GM21619 (cell line): ENCODE measurements around the gene TMPRSS15.

Experiments
- ATAC-seq: cut with Tn5 transposase; IDR thresholded peaks from one replicate; pipeline ENCODE4 v1.9.1; 2021; ENCODE audit not compliant: unreplicated experiment

Gene TMPRSS15

DNA sequence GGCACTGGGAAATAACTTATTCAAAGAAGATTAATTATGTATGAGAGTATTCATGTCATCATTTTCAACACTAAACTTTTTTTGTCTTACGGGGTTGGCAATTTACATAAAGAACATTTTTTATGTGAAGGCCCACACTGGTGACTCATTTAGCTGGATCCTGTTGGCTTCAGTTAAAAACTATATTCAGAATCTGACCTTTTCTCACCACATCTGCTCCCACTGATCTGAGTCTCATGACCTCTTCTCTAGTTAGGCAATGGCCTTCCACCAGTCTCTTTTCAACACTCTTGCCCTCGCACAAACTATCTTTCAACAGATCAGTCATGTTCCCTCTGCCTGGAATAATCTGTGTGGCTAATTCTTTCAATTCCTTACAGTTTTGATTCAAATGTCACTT, 53.4 kb downstream of the TMPRSS15 start:
- no peak for ATAC-seq

DNA sequence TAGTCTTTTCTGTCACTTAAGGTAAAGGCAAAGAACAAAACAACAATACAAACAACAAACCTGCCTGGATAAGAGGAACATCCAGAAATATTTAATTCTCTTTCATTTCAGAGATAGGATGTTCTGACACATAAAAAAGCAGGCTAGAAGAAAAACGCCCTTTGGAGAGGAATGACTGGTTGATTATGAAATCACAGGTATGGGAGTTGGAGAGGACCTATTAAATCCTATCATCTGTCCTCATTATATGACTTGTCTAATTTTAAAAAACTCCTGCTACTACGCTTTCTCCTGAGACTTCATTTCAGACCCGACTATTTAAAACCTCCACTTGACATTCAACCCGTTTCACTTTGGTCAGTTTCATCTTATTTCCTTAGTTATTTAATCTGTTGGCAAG, 54.1 kb downstream of the TMPRSS15 start:
- no peak for ATAC-seq

DNA sequence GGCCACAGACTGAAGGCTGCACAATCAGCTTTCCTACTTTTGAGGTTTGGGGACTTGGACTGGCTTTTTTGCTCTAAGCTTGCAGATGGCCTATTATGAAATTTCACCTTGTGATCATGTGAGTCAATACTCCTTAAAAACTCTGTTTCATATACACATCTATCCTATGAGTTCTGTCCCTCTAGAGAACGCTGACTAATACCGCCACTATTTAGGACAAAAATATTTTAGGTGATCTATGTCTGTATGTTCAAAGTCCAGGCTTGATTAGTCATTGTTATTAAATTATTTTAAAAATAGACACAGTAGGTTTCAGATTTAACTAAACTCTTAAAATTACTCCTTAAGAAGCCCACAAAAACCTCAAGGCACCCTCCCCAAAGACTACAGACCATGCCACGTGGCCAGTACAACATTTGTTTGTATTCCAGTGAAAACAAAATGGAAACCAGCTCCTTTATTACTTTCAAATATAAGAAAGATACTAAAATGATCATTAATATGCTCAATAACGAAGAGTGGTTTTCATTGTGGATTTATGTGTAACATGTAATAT, 63.1 kb downstream of the TMPRSS15 start:
- ATAC-seq, result no peak

DNA sequence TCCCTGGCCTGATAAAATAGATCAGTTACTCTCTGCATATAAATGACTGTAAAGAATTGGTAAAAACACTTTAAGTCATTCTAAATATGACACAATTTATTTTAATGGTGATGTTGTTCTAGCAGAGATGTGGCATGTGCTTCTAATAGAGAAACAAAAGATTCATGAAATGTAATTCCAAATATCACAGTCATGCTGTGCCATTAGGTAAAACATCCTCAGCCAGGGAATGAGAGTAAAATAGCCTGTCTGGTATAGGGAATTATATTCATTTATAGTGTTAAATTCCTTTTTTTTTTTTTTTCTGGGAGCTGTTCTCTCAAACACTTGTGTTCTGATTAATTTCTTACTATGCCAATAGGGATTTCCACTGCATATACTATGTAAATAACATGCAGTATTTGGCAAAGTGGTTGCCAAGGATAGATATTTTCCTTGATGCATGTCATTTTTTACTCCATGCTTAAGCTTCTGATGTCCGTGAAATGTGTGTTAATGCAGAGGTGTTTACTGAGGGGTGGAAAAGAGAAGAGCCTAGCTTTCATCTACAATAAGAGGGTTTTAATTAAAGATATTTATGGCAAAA, 67.8 kb downstream of the TMPRSS15 start:
- ATAC-seq, result no peak

DNA sequence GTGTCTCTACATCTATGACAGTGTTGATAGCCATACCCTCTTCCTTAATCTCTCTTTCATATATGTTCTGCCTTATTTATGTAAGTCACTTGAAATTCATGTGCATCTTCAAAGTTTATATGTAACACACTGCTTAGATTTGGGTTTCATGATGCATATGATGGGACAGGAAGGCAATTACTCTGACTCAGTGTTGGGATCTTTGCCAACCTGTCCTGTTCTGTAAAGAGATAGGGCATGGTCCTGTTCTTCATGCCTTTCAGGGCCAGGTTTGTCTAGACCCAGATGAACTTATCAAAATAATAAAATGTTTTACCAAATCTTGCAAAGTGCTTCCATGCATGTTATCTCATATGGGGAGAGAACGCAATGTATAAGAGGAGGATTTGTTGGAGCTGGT, 69.5 kb downstream of the TMPRSS15 start:
- ATAC-seq, result no peak

DNA sequence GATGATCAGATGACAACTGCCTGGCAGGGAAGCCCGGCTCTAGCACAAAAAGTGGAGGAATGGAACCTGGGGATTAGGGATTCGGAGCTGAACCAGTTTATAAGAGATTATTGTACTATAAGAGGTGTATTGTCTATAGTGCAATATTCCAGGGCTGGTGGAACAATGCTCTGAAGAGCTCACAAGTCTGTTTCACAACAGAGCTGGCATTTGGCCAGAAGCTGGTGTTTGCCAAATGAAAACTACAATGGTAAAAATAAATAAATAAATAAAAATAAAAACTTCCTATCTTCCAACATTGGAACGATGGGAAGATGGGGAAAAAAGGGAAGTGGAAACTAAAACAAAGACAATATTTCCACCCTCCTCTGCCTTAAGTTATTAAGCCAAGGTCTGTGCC, 85.4 kb downstream of the TMPRSS15 start:
- ATAC-seq, result no peak

DNA sequence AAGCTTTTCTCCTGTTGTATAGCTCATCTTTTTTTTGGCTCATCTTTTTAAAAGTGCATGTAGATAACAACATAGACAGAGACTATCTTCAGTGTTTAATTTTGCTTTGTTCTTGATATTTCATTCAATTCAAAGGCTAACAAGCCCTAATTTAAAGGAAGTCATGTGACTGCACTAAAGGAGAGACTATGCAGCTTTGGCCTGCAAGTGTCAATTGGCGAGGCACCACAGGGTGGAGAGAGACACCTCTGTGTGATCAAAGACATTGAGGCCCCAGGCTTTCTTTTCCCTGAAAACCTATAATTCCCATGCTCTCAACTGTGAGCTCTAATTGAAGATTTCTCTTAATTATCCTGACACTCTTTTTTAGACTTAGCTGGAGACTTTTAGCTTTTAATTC, 105.4 kb downstream of the TMPRSS15 start:
- ATAC-seq, result no peak

DNA sequence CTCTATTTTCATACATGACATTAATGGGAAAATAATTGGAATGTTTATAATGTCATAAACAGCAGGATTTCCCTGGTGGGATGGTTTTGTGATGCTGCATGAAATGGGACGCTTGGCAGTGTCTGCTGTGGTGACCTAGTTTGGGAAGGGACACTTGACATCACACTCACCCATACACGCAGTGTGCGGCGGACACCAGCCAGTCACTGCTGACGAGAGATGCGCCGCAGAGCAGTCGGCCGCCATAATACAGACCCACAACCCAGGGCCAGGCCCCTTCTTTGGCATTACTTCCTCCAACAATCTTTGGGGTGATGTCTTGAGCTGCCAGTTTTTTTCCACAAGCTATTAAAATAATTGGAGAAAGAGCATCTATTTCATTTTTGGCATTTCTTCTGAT, 109.5 kb downstream of the TMPRSS15 start:
- no peak for ATAC-seq

DNA sequence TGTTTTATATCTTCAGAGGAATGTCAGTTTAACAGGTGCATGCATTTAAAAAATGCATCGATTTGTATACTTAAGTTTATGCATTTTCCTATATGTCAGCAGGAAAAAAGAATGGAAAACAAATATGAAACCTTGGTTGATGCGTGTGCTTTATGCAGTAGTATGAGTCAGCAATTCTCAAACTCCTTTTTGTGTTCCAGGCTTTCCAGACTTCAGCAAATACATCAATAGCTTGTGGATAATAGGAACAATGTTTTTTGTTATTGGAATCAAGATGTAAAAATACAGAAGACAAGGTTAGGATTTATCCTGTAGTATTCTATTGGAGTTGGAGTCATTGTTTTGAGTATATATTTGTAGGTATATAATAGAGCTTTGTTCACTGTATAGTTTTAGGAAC, 113.7 kb downstream of the TMPRSS15 start:
- no peak for ATAC-seq

DNA sequence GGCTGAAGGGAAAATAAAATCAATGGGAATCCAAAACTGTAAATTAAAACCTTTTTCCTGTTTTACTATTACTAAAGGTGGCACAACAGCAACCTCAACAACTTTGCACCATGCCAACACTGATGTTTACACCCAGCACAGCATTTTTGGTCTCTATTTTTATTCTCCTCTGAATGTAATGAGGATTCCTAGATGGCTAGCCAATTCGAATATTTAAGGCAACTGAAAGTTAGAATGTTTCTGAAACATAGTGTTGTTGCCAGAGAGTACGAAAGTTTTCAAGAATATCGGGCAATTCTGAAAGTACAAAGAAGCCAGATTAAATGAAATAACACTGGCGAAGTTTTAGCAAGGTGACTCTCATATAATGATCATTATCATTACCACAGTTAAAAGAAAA, 118.2 kb downstream of the TMPRSS15 start:
- ATAC-seq, result no peak

DNA sequence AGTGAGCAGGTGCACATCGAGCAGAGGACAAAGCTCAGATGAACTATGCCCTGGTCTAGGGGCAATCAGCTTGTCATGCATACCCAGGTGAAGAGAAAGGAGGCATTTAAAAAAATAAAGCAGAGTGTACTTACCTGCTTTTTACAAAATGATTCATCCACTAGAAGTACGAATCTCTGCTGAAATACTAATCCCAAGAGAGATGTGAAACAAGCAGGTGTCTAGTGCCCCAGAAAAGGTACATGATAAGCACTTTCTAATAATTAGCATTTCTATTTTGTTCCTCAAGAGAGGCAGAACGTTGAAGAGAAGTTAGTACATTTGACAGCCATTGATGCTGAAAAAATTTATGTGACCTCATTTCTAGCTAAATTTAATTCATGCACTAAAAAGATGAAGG, 127.8 kb downstream of the TMPRSS15 start:
- no peak for ATAC-seq

DNA sequence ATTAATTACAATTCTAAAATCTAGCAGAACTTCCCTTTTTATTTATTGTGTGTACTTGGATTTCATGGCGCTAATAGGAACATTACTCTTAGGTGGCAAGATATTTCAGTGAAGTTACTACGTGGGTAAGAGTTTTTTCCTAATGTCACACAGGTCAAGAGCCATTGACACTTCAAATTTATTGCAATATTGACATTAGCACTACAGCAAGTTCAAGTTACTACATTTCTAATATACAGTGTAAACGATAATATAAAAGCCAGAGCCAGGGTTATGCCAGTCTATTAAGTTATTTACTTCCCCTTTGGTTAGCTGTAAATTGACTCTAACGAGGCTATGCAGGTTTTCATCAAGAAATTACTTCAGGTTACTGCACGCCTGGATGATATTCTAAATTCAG, 129.2 kb downstream of the TMPRSS15 start:
- ATAC-seq, result no peak

DNA sequence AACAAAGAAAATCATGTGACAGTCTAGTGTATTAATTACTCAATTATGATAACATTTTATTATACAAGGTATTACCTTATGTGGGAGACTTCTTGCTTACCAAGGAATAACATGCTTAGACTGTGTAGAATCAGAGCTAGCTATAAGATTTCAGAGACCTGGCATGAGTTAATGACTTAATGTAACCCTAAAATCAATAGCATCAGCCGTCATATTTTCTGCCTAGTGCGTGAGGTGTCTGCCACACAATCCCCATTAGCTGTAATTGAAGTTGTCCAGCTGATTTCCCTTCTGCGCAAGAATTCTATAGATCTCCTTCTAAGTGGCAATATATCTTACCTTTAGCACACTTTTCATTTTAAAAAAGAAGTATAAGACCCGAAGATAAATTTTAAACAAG, 130.2 kb downstream of the TMPRSS15 start:
- no peak for ATAC-seq

DNA sequence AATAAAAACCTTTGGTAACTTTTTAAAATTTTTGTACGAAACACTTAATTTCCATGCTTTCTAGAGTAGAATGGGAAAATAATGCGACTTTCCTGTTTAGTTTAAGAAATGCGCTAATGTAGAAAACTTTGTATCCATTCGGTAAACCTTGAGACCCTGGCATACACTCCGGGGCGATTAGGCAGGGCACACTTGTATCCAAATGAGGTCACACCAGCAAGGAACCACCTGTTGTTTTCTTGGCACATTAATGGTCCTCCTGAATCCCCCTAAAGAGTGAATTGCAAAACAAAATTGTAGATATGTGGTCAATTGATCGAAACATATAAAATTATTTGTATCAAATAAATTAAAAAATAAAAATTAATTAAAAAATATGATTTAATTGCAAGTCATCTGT, 133.7 kb downstream of the TMPRSS15 start:
- no peak for ATAC-seq

DNA sequence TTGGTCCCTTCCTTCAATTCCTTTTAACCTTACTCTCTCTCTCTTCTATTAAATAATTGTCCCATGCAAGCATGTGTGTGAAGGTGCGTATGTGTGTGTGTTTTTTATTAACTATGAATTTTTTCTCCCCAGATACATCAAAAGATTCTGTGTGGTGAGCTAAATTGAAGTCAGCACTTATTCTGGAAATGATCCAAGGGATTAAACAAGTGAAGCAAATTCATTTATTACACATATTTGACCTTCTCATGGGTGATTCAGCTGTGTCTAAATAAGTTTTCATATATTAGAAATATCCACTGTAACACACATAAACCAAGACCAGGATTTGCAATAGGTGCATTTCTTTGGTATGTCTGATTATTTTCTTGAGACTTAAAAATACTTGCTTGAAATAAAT, 134.7 kb downstream of the TMPRSS15 start:
- ATAC-seq, result no peak

DNA sequence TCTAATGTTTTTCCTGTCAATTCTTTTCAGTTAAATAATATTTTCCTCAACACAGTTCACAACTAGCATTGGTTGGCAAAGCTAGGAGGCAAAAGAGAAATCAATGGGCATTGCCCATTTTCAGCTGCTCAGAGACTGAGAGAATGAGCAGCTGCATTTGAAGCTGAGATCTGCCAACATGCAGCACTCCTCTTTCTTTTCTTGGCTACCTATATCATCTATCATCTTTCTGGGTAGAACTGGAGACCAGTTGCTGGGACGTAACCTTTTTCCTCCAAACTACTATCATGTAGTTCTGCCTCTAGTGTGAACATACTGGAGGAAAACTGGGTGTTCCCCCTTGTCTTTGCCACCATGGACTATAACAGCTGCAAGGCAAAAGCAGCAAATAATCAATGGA, 136.1 kb downstream of the TMPRSS15 start:
- ATAC-seq, result no peak

DNA sequence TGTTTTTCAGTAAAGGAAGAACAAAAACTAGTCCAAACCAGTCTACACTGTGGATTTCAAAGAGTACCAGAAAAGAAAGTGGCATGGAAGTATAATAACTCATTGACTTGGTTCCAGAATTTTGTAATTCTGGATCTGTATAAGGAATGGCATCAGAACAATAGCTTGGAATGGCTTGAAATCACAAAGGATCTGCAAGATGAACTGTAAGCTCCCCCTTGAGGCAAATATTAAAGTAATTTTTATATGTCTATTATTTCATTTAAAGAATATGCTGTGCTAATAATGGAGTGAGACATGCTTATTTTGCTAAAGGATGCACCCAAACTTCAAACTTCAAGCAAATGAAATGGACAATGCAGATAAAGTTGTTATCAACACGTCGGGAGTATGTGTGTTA, 137.6 kb downstream of the TMPRSS15 start:
- ATAC-seq, result no peak

DNA sequence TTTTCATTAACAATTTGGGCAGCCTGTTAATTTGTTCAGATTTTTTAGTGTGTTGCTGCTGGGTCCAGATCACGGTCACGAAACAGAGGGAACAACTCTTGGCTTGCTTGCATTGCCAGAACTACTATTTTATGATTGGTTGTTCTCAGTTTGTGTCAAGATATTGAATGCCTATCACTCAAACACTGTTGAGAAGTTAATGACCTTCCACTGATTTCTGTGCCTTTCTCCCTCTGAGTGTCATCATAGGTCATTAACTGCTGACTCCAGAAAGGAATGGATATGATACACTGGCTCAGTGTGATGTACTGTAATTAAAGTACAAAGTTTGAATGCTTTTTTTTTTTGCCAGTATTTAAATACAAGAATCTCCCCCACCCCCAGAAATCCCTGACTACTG, 149.8 kb downstream of the TMPRSS15 start:
- no peak for ATAC-seq

DNA sequence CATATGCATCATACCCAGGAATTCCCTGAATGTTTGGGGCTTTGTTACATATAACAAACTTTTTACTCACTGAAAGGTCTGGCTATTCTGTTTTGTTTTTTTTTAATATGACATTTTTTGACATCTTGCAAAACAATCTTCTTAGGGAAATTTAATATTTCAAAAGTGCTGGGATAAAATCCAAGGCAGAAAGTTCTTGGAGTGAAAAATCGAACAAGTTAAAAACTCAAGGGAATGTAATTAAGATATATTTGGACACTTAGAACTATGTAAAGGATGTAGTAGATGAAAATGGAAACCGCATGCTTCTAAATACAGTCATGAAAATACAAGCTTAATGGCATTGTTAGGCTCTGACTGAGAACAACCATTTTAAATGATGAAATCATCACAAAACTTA, 150.4 kb downstream of the TMPRSS15 start:
- ATAC-seq, result no peak

DNA sequence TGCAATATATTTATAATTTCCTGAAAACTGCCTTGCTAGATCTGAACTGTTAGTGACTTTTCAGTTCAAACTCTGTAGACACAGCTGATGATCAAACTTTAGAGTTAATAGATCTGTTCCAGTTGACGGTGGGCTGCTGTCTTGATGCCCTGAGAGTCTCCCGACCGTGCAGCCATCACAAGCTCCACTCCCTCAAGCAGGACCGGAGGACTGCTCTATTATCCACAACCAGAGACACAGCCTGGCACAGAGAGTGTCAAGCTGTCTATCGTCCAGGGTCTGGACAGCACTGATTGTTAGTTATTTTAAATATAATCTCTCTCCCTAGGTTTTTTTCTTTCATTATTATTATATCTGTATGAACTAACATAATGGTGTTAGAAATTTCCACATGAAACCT, 150.9 kb downstream of the TMPRSS15 start:
- ATAC-seq, result no peak

DNA sequence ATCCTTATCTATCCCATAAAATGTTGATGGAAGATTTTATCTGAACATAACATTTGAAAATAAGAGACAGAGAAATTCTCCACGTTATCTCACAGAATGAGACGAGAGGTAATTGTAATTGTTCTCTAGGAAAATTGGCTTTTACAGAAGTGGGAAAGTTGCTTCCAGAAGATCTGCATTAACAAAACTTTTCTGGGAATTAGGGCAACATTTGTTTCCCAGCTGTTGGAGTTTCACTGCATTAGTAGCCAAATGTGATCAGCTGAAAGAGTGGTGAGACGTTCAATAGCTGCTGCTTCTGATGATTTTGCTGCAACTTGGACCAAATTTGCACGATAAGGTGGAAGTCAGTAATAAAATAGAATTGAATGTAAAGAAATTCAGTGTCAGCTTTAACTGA, 151.3 kb downstream of the TMPRSS15 start:
- no peak for ATAC-seq

DNA sequence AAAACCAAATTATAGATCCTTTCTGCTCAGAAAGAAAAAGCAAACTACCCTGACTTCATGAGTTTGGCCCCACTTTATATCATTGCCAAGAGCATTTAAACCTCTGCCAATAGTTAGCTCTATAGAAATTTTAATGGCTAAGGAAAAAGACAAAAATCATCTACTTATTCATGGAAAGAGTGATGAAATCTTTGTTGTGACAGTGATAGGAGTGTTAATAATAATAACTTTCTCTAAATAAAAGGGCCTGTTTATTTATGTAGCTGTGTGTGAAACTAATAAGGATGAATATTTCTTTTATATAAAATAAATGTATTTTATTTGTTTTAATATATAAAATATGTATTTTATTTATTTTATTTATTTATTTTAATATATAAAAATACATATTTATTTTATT, 152.5 kb downstream of the TMPRSS15 start:
- no peak for ATAC-seq

DNA sequence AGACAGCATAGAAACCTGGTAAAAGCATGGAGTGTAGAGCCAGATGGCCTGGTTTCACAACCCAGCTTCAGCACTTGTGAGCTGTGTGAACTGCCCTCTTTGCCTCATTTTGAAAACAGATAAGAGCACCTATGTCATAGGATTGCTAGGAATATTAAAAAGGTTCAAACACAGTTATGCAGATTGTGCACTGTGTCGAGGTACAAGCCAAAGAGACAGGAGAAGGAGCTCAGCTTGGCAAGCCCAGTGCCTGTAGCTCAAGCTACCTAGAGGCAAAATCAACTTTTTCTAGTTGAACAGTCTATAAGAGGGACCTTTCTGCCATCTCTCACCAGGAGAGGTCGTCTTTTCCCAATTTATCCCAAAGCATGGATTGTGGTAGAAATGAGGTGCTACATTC, 153.9 kb downstream of the TMPRSS15 start:
- ATAC-seq, result no peak

DNA sequence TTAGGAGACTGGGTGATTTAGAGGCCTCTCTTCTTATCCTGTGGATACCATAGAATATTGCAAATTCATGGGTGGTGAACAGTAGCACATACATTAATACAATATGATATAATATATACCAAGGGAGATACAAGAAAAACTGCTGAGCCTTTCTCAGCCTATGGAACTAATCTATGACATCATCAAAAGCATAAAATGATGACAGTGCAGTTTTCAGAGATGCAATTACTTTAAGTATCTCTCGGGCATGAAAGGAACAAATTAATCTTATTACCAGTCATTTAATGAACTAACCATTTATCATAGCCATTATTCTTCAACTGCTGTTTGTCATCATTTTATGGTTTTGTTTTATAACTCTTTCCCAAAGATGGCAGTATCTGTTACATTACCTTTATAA, 155.4 kb downstream of the TMPRSS15 start:
- ATAC-seq, result no peak
